Measurements from ENCODE around the gene LDHB.

The LDHB gene

GRCh38 chr12:21585485-21585884 lies 72.2 kb downstream of the LDHB start:
- Histone ChIP-seq H3K79me2 (ENCODE audit: insufficient read depth, low read length) (no peaks in the 10 kb centered on the region), H3K4me2 (ENCODE audit: insufficient read depth, low read length) (no peak overlapping the region), H3K4me3 (ENCODE audit: low read depth in 1 of 2, low read length in 2 of 2) (no peak overlapping the region), H3K36me3 (ENCODE audit: insufficient read depth, low read length) (no peaks in the 10 kb centered on the region), H3K27ac (ENCODE audit: low read length) (no peak overlapping the region), H4K20me1 (ENCODE audit: insufficient read depth, low read length) (no peaks in the 10 kb centered on the region), H3K27me3 (ENCODE audit: insufficient read depth, low read length, poor library complexity) (no peaks in the 10 kb centered on the region), H3K9me3 (ENCODE audit: insufficient read depth, low read length, severe bottlenecking) (no peaks in the 10 kb centered on the region), H3K4me1 (ENCODE audit: insufficient read depth, low read length) (no peaks in the 10 kb centered on the region), H2AFZ (ENCODE audit: low read depth, low read length) (no peak overlapping the region), H3K9ac (ENCODE audit: low read depth, low read length) (no peak overlapping the region)
- DNase-seq = no peak
- TF ChIP-seq EZH2 (IDR thresholded peaks at IDR 0.05; ENCODE audit: borderline replicate concordance, low read depth, low read length, severe bottlenecking) (no peak), CTCF (IDR thresholded peaks at IDR 0.05; ENCODE audit: borderline replicate concordance, extremely low read depth, low read length, poor library complexity, severe bottlenecking) (no peak)
- no peak for ATAC-seq (ENCODE audit: insufficient read depth, low read depth)

Measured in DND-41 (cell line).